ENCODE data around the gene TNRC18.
A peak's percentile ranks its signal among the peaks of the same experiment; 100 is the strongest.

Gene TNRC18

GRCh38 chr7:5455581-5456219, 32.1 kb upstream of the TNRC18 start:
- Mint-ChIP-seq H3K36me3 (ENCODE audit: insufficient read depth) (peaks cover 4% of the 10 kb centered on the region), H3K4me3 (no peak overlapping the region), H3K27me3 (no peaks in the 10 kb centered on the region), H3K27ac (no peak overlapping the region), H3K4me1 (ENCODE audit: low read depth in 2 of 2) (peaks cover 0 to 1% of the 10 kb centered on the region in 2 donors), H3K9me3 (no peaks in the 10 kb centered on the region)
- ATAC-seq (replicated peaks) (no peak), DNase-seq (no peak)

DNA sequence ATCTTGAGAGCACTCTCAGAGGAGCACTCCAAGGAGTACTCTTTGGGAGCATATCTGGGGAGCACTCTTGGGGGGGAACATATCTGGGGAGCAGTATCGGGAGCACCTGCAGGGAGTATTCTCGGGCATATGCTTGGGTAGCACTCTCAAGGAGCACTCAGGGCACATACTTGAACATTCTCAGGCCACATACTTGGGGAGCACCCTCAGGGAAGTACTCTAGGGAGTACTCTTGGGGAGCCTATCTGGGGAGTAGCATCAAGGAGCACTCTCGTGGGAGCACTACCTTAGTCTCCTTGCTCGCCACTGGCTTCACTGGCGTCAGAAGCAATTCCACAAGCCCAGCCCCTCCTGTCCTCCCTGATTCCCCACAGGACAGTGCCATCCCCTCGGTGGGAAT, 31.5 kb upstream of the TNRC18 start:
- H3K4me3 Mint-ChIP-seq, result no peak overlapping the region
- DNase-seq (no peak), ATAC-seq (replicated peaks) (no peak)
- H3K4me1 Mint-ChIP-seq (ENCODE audit: low read depth in 2 of 2), result peaks cover 0 to 1% of the 10 kb centered on the region in 2 donors
- H3K36me3 Mint-ChIP-seq (ENCODE audit: insufficient read depth), result peaks cover 4% of the 10 kb centered on the region
- H3K27ac Mint-ChIP-seq, result no peak overlapping the region
- H3K9me3 Mint-ChIP-seq, result no peaks in the 10 kb centered on the region
- H3K27me3 Mint-ChIP-seq, result no peaks in the 10 kb centered on the region

- ATAC-seq (replicated peaks) (no peak), DNase-seq (no peak)
- peaks cover 4% of the 10 kb centered on the region for H3K36me3 Mint-ChIP-seq (ENCODE audit: insufficient read depth)
- H3K4me3 Mint-ChIP-seq, result no peak overlapping the region
- H3K9me3 Mint-ChIP-seq, result no peaks in the 10 kb centered on the region
- H3K4me1 Mint-ChIP-seq (ENCODE audit: low read depth in 2 of 2), result peaks cover 0 to 1% of the 10 kb centered on the region in 2 donors
- H3K27ac Mint-ChIP-seq, result no peak overlapping the region
- no peaks in the 10 kb centered on the region for H3K27me3 Mint-ChIP-seq
Observed at GRCh38 chr7:5454485-5454884, 30.9 kb upstream of the TNRC18 start.

DNA sequence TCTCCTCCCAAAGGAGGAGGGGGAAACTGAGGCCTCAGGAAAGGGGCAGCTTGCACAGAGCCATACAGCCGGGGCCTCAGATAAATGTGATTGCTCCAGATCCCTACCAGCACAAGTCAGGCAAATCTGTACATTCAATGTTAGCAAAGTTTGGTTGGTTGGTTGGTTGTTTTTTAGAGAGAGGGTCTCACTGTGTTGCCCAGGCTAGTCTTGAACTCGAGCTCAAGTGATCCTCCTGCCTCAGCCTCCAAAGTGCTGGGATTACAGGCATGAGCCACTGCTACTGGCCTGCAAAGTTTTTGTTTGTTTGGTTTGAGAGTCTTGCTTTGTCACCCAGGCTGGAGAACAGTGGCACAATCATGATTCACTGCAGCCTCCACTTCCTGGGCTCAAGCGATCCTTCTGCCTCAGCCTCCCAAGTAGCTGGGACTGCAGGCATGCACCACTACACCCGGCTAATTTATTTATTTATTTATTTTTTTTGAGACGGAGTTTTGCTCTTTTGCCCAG, 30.0 kb upstream of the TNRC18 start:
- no peaks in the 10 kb centered on the region for H3K9me3 Mint-ChIP-seq
- no peak for DNase-seq
- no peak overlapping the region for H3K27ac Mint-ChIP-seq
- peaks cover 4% of the 10 kb centered on the region for H3K36me3 Mint-ChIP-seq (ENCODE audit: insufficient read depth)
- H3K4me1 Mint-ChIP-seq (ENCODE audit: low read depth in 2 of 2), result peaks cover 0 to 1% of the 10 kb centered on the region in 2 donors
- no peak for ATAC-seq (replicated peaks)
- H3K4me3 Mint-ChIP-seq, result no peak overlapping the region
- H3K27me3 Mint-ChIP-seq, result no peaks in the 10 kb centered on the region

- peaks cover 4% of the 10 kb centered on the region for H3K36me3 Mint-ChIP-seq (ENCODE audit: insufficient read depth)
- no peak overlapping the region for H3K4me3 Mint-ChIP-seq
- peaks cover 0 to 1% of the 10 kb centered on the region in 2 donors for H3K4me1 Mint-ChIP-seq (ENCODE audit: low read depth in 2 of 2)
- no peak overlapping the region for H3K27ac Mint-ChIP-seq
- no peaks in the 10 kb centered on the region for H3K27me3 Mint-ChIP-seq
- no peaks in the 10 kb centered on the region for H3K9me3 Mint-ChIP-seq
- DNase-seq, result no peak
- no peak for ATAC-seq (replicated peaks)
Observed at GRCh38 chr7:5452937-5453540, 29.4 kb upstream of the TNRC18 start.

- Mint-ChIP-seq H3K27ac (no peak overlapping the region), H3K36me3 (ENCODE audit: insufficient read depth) (peaks cover 4% of the 10 kb centered on the region), H3K27me3 (no peaks in the 10 kb centered on the region), H3K4me3 (no peak overlapping the region), H3K9me3 (no peaks in the 10 kb centered on the region), H3K4me1 (ENCODE audit: low read depth in 2 of 2) (peaks cover 0 to 1% of the 10 kb centered on the region in 2 donors)
- ATAC-seq (replicated peaks) (no peak), DNase-seq (no peak)
Observed at GRCh38 chr7:5452470-5452899, 28.9 kb upstream of the TNRC18 start.

GRCh38 chr7:5451391-5451790, 27.8 kb upstream of the TNRC18 start:
- Mint-ChIP-seq H3K9me3 (no peaks in the 10 kb centered on the region), H3K27ac (no peak overlapping the region), H3K36me3 (ENCODE audit: insufficient read depth) (peaks cover 6% of the 10 kb centered on the region), H3K4me1 (ENCODE audit: low read depth in 2 of 2) (peaks cover 0 to 1% of the 10 kb centered on the region in 2 donors), H3K27me3 (no peaks in the 10 kb centered on the region), H3K4me3 (no peak overlapping the region)
- ATAC-seq (replicated peaks), result no peak
- DNase-seq, result no peak

DNA sequence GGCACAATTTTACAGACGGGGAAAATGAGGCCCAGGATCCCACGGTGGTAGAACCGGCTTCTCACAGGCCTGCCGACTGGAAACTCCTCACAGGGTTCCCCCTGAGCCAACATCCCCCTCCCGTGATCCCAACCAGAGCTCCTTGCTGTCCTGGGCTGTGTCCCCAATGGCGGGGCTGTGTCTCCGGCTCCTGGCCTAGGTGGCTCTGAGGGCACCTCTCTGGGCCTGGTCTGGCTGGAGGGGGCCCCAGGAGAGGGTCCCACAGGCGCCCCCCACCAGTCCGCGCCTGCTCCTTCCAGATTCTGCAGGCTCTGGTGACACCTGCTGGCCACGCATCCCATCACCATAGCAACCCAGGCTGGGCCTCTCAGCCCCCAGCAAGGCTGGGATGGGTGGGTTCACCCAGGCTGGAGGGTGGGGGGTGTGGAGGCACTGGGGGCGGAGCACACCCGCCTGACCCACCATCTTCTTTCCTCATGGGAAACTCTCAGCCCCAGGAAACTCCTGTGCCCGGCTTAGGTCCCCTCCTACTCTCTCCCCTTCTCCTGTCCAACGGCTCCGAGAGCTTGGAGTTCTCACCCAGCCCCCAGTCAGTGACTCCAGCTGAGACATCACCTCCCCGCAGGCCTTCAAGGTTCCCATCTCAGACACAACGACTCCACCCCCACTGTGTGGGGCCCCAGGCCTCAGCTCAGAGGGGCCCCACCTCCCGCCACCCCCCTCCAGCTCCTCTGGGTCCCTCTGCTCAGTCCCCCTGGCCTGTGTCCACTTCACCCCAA, 27.1 kb upstream of the TNRC18 start:
- ATAC-seq (replicated peaks) (peak; percentile 50), DNase-seq (peak in 1 of 3 experiments; percentile 14)
- peaks cover 6% of the 10 kb centered on the region for H3K36me3 Mint-ChIP-seq (ENCODE audit: insufficient read depth)
- no peak overlapping the region for H3K4me3 Mint-ChIP-seq
- H3K27ac Mint-ChIP-seq, result no peak overlapping the region
- H3K27me3 Mint-ChIP-seq, result no peaks in the 10 kb centered on the region
- no peaks in the 10 kb centered on the region for H3K4me1 Mint-ChIP-seq (ENCODE audit: low read depth in 2 of 2)
- no peaks in the 10 kb centered on the region for H3K9me3 Mint-ChIP-seq

DNA sequence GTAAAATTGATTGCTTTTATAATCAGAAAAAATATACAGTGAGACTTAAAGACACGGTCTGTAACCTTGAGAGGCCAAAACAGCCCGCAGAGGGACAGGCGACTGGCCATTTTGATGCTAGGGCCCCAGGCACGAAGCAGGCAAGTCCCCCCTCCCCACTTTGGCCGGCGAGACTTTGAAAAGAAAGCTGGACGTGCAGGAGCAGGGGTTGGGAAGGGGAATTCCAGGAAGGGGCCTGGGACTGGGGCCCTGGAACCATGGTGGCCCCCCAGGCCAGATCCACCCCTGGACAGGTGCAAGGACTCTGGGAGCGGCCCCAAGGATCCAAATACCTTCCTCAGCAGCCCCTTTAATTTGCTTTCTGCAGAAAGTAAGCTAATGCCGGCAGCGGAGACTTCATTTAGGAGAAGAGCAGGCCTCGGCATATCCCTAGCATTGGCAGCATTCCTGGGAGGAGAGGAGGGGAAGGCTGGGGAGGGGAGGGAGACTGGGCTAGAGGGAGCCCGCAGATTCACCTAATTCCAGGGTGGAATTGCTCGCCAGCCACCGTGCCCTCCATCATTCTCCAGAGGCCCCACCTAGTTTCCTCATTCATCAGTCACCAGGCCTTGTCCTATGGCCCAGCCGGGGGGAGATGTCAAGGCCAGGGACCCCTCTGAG, 24.9 kb upstream of the TNRC18 start:
- peaks cover 3% of the 10 kb centered on the region for H3K36me3 Mint-ChIP-seq (ENCODE audit: insufficient read depth)
- no peak for DNase-seq
- H3K4me3 Mint-ChIP-seq, result no peak overlapping the region
- H3K4me1 Mint-ChIP-seq (ENCODE audit: low read depth in 2 of 2), result no peaks in the 10 kb centered on the region
- no peaks in the 10 kb centered on the region for H3K27me3 Mint-ChIP-seq
- no peak overlapping the region for H3K27ac Mint-ChIP-seq
- ATAC-seq (replicated peaks), result no peak
- no peaks in the 10 kb centered on the region for H3K9me3 Mint-ChIP-seq

DNA sequence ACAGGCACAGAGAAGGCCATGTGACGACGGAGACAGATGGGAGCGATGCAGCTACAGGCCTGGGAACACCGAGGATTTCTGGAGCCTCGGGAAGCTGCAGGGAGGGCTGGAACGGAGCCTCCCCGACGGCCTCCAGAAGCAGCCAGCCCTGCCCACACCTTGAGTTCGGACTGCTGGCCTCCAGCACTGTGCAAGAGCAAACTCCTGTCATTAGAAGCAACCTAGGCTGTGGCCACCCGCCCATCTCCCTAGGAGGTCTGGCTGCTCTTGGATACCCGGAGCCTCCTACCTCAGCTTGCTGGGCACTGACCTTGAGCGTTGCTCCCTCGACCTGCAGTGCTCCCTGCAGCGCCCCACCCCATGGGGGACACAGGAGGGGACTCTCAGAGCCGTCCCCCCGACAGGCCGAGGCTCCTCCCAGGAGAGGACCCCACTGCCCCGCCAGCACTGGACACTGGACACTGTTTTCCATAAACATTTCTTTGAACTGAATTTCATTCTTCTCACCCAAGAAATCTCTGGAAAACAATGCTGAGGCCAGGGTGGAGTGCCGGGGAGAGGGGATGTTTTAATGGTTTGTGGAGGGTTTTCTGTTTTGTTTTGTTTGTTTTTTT, 22.5 kb upstream of the TNRC18 start:
- ATAC-seq (replicated peaks) (no peak), DNase-seq (no peak)
- H3K36me3 Mint-ChIP-seq (ENCODE audit: insufficient read depth), result peaks cover 3% of the 10 kb centered on the region
- H3K27ac Mint-ChIP-seq, result no peak overlapping the region
- no peaks in the 10 kb centered on the region for H3K27me3 Mint-ChIP-seq
- H3K9me3 Mint-ChIP-seq, result no peaks in the 10 kb centered on the region
- no peak overlapping the region for H3K4me3 Mint-ChIP-seq
- H3K4me1 Mint-ChIP-seq (ENCODE audit: low read depth in 2 of 2), result no peaks in the 10 kb centered on the region

DNA sequence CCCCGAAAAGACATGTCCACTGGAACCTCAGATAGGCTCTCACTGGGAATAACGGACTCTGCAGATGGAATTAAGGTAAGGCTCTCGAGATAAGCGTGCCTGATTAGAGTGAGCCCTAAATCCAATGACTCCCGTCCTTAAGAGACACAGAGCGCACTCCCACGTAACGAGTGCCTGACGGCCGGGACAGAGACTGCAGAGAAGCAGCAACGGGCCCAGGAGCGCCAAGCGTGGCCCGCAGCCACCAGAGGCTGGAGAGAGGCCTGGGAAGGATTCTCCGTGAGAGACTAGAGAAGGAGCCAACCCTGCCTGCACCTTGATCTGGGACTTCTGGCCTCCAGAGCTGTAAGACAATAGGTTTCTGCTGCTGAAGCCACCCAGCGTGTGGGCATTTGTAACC, 20.0 kb upstream of the TNRC18 start:
- Mint-ChIP-seq H3K36me3 (ENCODE audit: insufficient read depth) (peaks cover 11% of the 10 kb centered on the region), H3K4me3 (no peak overlapping the region), H3K4me1 (ENCODE audit: low read depth in 2 of 2) (no peaks in the 10 kb centered on the region), H3K27me3 (no peaks in the 10 kb centered on the region), H3K9me3 (no peaks in the 10 kb centered on the region), H3K27ac (no peak overlapping the region)
- DNase-seq (no peak), ATAC-seq (replicated peaks) (no peak)

DNA sequence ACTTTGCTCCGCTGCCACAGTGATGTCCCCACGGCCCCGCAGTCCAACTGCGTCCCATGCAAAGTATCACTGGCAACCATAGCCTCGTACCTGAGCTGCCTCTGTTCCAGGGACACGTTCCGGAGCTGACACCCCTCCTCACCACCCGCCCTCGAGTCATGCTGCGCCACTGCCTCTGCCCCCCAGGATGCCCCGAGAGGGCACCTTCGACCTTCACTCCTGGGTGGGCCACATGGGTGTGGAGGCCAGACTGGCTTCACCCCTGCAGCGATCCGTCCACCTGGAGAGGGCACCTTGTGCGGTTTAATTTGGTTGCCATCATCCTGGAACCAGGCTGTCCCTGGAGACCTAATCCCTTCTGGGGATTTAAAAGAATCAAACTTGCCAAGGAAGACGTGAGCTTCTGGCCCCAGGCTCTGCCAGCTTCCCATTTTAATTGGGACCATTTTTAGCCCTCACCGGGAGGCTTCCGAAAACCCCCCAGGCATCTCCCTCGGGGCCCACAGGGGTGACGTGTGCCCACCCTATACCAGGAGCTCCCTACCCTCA, 19.2 kb upstream of the TNRC18 start:
- Mint-ChIP-seq H3K4me1 (ENCODE audit: low read depth in 2 of 2) (no peaks in the 10 kb centered on the region), H3K36me3 (ENCODE audit: insufficient read depth) (peaks cover 11% of the 10 kb centered on the region), H3K4me3 (no peak overlapping the region), H3K27me3 (no peaks in the 10 kb centered on the region), H3K27ac (no peak overlapping the region), H3K9me3 (no peaks in the 10 kb centered on the region)
- no peak for ATAC-seq (replicated peaks)
- no peak for DNase-seq

Measured in effector memory CD8-positive, alpha-beta T cell (primary cell).